HCT116 (cell line): ENCODE data around the gene AP2A1. TPM values are rescaled to one million over a fixed set of nuclear protein-coding genes. Genes with fewer than 3 reads are reported as not detected.

Source experiments
- ATAC-seq: fragments of 200-7000 bp; cut with Tn5 transposase; 2 replicates; pipeline ENCODE4 v1.9.1; 2020; ENCODE audit warnings: mild to moderate bottlenecking, moderate library complexity
- BruUV-seq: library from RNA; stranded (reverse); fragments of 400-500 nt; replicated peaks from 2 replicates; lab custom pipeline; 2021; lab: Mats Ljungman, UMichigan
- CTCF ChIA-PET: fragments of 300-600 bp; sonication (Branson Sonifier 250); formaldehyde crosslinking; loops from one replicate; lab custom pipeline; 2021; ENCODE audit warnings: antibody characterized with exemption; lab: Charles Lee
- POLR2A ChIA-PET: fragments of 300-600, 350-600 bp; sonication (Branson Sonifier 250); formaldehyde crosslinking; loops from one replicate; lab custom pipeline; 2021; ENCODE audit warnings: antibody characterized with exemption; lab: Charles Lee
- RAD21 ChIA-PET, 2 experiments: fragments of 300-600 bp; sonication (Branson Sonifier 250); formaldehyde crosslinking; loops; one replicate each; lab custom pipeline; 2023; ENCODE audit warnings: low total read pairs in 2 of 2; ENCODE audit not compliant: uncharacterized antibody in 2 of 2, unreplicated experiment in 2 of 2, low non-redundant PET in 1 of 2; lab: Charles Lee
- DNase-seq: peaks from one replicate; pipeline ENCODE4 v3.0.0-alpha.2; 2010; ENCODE audit warnings: low read depth, low spot score
- H2AFZ ChIP-seq: fragments of 200-600 bp; shearing (Covaris generic), sonication (generic); 2 replicates; pipeline ENCODE4 v1.6.1; 2017; ENCODE audit warnings: low read depth, mixed run types, mixed read lengths, antibody characterized with exemption, low read length; ENCODE audit not compliant: poor library complexity, severe bottlenecking
- H3K27ac ChIP-seq: 2 replicates; pipeline ENCODE4 v1.5.1; 2012; ENCODE audit warnings: low read depth, low read length
- H3K27me3 ChIP-seq: fragments of 200-600 bp; sonication (generic); 2 replicates; pipeline ENCODE4 v1.6.1; 2016; ENCODE audit warnings: mixed run types, low read length, mixed read lengths; ENCODE audit not compliant: insufficient read depth
- H3K36me3 ChIP-seq, 2 experiments: fragments of 200-500 bp in 1 of 2; fragments of 200-600 bp in 1 of 2; sonication (Bioruptor generic) in 1 of 2; sonication (generic) in 1 of 2; 2 replicates each; pipeline versions ENCODE4 v1.5.1 to v1.6.1; 2014 to 2016; ENCODE audit warnings: low read length in 2 of 2, inconsistent platforms in 1 of 2, mixed read lengths in 1 of 2, mixed run types in 1 of 2; ENCODE audit not compliant: insufficient read depth in 2 of 2, control insufficient read depth in 1 of 2
- H3K4me1 ChIP-seq, 2 experiments: fragments of 200-600 bp in 1 of 2; sonication (generic) in 1 of 2; 2 replicates each; pipeline versions ENCODE4 v1.5.1 to v1.6.1; 2012 to 2017; ENCODE audit warnings: low read length in 2 of 2, inconsistent platforms in 1 of 2, mild to moderate bottlenecking in 1 of 2, mixed read lengths in 1 of 2, mixed run types in 1 of 2, moderate library complexity in 1 of 2; ENCODE audit not compliant: insufficient read depth in 2 of 2, control insufficient read depth in 1 of 2
- H3K4me2 ChIP-seq: fragments of 200-600 bp; sonication (generic); 2 replicates; pipeline ENCODE4 v1.6.1; 2017; ENCODE audit warnings: mixed run types, low read length, mixed read lengths
- H3K4me3 ChIP-seq, 2 experiments: fragments of 200-600 bp in 1 of 2; sonication (generic) in 1 of 2; replicated peaks in 1 of 2; 2 replicates each; pipeline ENCODE4 v1.5.1; 2011 to 2016; ENCODE audit warnings: low read length in 2 of 2, control low read depth in 1 of 2, low read depth in 1 of 2, mild to moderate bottlenecking in 1 of 2, mixed read lengths in 1 of 2, mixed run types in 1 of 2
- H3K79me2 ChIP-seq: fragments of 200-600 bp; sonication (generic); 2 replicates; pipeline ENCODE4 v1.6.1; 2017; ENCODE audit warnings: mild to moderate bottlenecking, mixed run types, low read length, moderate library complexity, mixed read lengths; ENCODE audit not compliant: insufficient read depth
- H3K9ac ChIP-seq: fragments of 200-600 bp; sonication (generic); 2 replicates; pipeline ENCODE4 v1.6.1; 2016; ENCODE audit warnings: low read length, mixed read lengths
- H3K9me2 ChIP-seq: fragments of 200-600 bp; sonication (generic), shearing (Covaris generic); 2 replicates; pipeline ENCODE4 v1.6.1; 2017; ENCODE audit warnings: mixed run types, mild to moderate bottlenecking, moderate library complexity; ENCODE audit not compliant: insufficient read depth
- H3K9me3 ChIP-seq, 2 experiments: fragments of 200-500 bp in 1 of 2; fragments of 200-600 bp in 1 of 2; sonication (Bioruptor generic) in 1 of 2; sonication (generic) in 1 of 2; 2 replicates each; pipeline ENCODE4 v1.6.1; 2014 to 2017; ENCODE audit warnings: low read length in 2 of 2, mixed read lengths in 2 of 2, inconsistent platforms in 1 of 2, low read depth in 1 of 2, mild to moderate bottlenecking in 1 of 2, mixed run types in 1 of 2, moderate library complexity in 1 of 2; ENCODE audit not compliant: control insufficient read depth in 1 of 2, insufficient read depth in 1 of 2
- H4K20me1 ChIP-seq: fragments of 200-600 bp; sonication (generic), shearing (Covaris generic); 2 replicates; pipeline ENCODE4 v1.6.1; 2017; ENCODE audit warnings: mixed run types, mild to moderate bottlenecking, moderate library complexity; ENCODE audit not compliant: insufficient read depth
- EGR1 ChIP-seq: IDR thresholded peaks from 2 replicates; pipeline ENCODE4 v1.6.1; 2012; ENCODE audit warnings: low read depth
- ELF1 ChIP-seq: IDR thresholded peaks from 2 replicates; pipeline ENCODE4 v1.6.1; 2012; ENCODE audit warnings: low read depth, borderline replicate concordance
- EZH2phosphoT487 ChIP-seq: fragments of 200-600 bp; IDR thresholded peaks from 2 replicates; pipeline ENCODE4 v1.6.1; 2018; ENCODE audit warnings: antibody characterized with exemption, borderline replicate concordance
- FOSL1 ChIP-seq: IDR thresholded peaks from 2 replicates; pipeline ENCODE4 v1.6.1; 2012; ENCODE audit warnings: low read depth
- POLR2A ChIP-seq: IDR thresholded peaks from 2 replicates; pipeline ENCODE4 v1.7.0; 2011; ENCODE audit warnings: borderline replicate concordance; ENCODE audit not compliant: insufficient read depth, insufficient read length; ENCODE audit errors: extremely low read depth
- POLR2AphosphoS5 ChIP-seq: IDR thresholded peaks from 2 replicates; pipeline ENCODE4 v1.6.1; 2011; ENCODE audit warnings: mild to moderate bottlenecking, low read depth, low read length, moderate library complexity
- SRF ChIP-seq: IDR thresholded peaks from 2 replicates; pipeline ENCODE4 v1.6.1; 2012; ENCODE audit warnings: low read depth
- TCF7L2 ChIP-seq: IDR thresholded peaks from 2 replicates; pipeline ENCODE4 v1.7.0; 2011; ENCODE audit warnings: borderline replicate concordance, inconsistent platforms; ENCODE audit not compliant: insufficient read depth, insufficient read length; ENCODE audit errors: extremely low read depth
- YY1 ChIP-seq: IDR thresholded peaks from 2 replicates; pipeline ENCODE4 v1.6.1; 2011; ENCODE audit warnings: low read length, low read depth, moderate library complexity, mild to moderate bottlenecking; ENCODE audit not compliant: insufficient replicate concordance; ENCODE audit errors: extremely low read depth
- ZFX ChIP-seq: fragments of 450-650 bp; IDR thresholded peaks from 2 replicates; pipeline ENCODE4 v1.6.1; 2017
- intact Hi-C: fragments of 100-400 bp; cut with micrococcal nuclease; formaldehyde crosslinking; loops from 2 replicates; pipeline ENCODE4 v1.10.0; 2022
- total RNA-seq: library from RNA; stranded (reverse); gene quantifications from one replicate; pipeline ENCODE4 v1.2.1, GENCODE V29; 2021; ENCODE audit not compliant: unreplicated experiment
- TF ChIP-seq, protein P1 (sequence below): IDR thresholded peaks from 2 replicates; pipeline ENCODE4 v1.6.1; 2012
- TF ChIP-seq, protein P2 (sequence below): IDR thresholded peaks from 2 replicates; pipeline ENCODE4 v1.6.1; 2011; ENCODE audit warnings: mild to moderate bottlenecking, low read length, moderate library complexity; ENCODE audit not compliant: insufficient replicate concordance; ENCODE audit errors: extremely low read depth
- TF ChIP-seq, protein P3 (sequence below), 3 experiments: fragments of 200-600 bp in 1 of 3; sonication (generic) in 1 of 3; IDR thresholded peaks in 2 of 3; conservative IDR thresholded peaks in 1 of 3; 2 replicates each; pipeline ENCODE4 v1.5.1; 2012 to 2017; ENCODE audit warnings: low read depth in 2 of 3, low read length in 2 of 3, antibody characterized with exemption in 1 of 3, borderline replicate concordance in 1 of 3, control low read depth in 1 of 3, mild to moderate bottlenecking in 1 of 3, mixed read lengths in 1 of 3, mixed run types in 1 of 3, moderate library complexity in 1 of 3; ENCODE audit not compliant: insufficient read depth in 1 of 3

AP2A1 gene
- total RNA-seq, 1 experiment from 2014 or later: 102 TPM

DNA sequence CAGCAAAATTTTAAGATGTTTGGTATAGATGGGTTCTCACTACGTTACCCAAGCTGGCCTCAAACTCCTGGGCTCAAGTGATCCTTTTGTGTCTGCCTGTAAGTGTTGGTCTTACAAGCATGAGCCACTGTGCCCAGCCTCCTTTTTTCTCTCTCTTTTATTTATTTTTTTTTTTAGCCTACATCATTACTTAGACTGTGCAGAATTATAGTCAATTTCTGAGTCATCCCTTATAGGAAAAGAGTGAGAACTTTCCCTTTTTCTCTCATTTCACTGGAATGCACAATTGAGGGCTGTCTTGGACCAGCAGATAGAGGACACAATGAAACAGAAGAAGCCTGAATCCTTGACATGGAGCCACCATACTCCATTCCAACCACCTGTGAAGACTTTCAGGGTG is 17.0 kb upstream of the AP2A1 start:
- ChIA-PET POLR2A (no interaction called here), RAD21 (no interaction called here), CTCF (no interaction called here)
- no TSS peak for BruUV-seq
- H3K4me3 ChIP-seq: no peak overlapping the region
- no peak overlapping the region for H3K4me2 ChIP-seq
- DNase-seq (no peak), ATAC-seq (no peak)
- intact Hi-C loops: no loop called here
- H3K79me2 ChIP-seq: no peaks in the 10 kb centered on the region
- no peaks in the 10 kb centered on the region for H3K27me3 ChIP-seq
- H4K20me1 ChIP-seq: no peaks in the 10 kb centered on the region
- H2AFZ ChIP-seq: no peak overlapping the region
- TF ChIP-seq EGR1: no peak
- H3K9ac ChIP-seq: no peak overlapping the region
- H3K36me3 ChIP-seq: no peaks in the 10 kb centered on the region
- peaks cover 4 to 18% of the 10 kb centered on the region in 2 experiments; a peak in 3 of 4 replicates for H3K4me1 ChIP-seq
- no peaks in the 10 kb centered on the region for H3K9me2 ChIP-seq
- peaks cover 0 to under 1% of the 10 kb centered on the region in 2 experiments; a peak in 1 of 4 replicates for H3K9me3 ChIP-seq
- H3K27ac ChIP-seq: no peak overlapping the region

DNA sequence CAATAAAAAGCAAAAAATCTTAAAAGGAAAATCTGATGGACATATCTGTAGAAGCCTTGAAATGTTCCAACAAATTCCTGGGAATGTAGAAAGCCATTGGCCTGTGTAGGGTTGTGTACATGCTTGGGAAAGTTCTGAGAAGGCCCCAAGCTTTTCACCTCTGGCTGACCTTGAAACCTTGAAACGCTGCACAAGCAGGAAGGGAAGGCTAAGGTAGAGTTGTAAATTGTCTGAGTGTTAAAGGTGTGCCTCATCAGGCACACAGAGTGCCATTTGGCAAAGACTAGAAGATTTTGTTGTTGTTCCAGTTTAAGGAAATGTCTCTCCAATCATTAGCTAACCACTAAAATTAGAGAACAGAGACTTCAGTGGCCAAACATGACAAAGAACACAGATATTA is 14.1 kb upstream of the AP2A1 start:
- intact Hi-C loops: no loop called here
- CTCF ChIA-PET: no interaction called here

More for the DNA sequence above, 14.1 kb upstream of the AP2A1 start:
- Histone ChIP-seq H3K36me3 (no peaks in the 10 kb centered on the region), H3K4me2 (no peak overlapping the region), H2AFZ (no peak overlapping the region), H3K4me3 (no peak overlapping the region), H3K4me1 (peaks cover 0 to 4% of the 10 kb centered on the region in 2 experiments; a peak in 1 of 4 replicates), H3K9me3 (peaks cover 6 to 11% of the 10 kb centered on the region in 2 experiments; a peak in 2 of 4 replicates), H3K79me2 (no peaks in the 10 kb centered on the region), H3K9me2 (no peaks in the 10 kb centered on the region), H4K20me1 (no peaks in the 10 kb centered on the region), H3K27me3 (no peaks in the 10 kb centered on the region), H3K9ac (no peak overlapping the region), H3K27ac (no peak overlapping the region)
- no TSS peak for BruUV-seq
- no peak for ATAC-seq
- ChIA-PET POLR2A (interaction anchor here (0.7 kb wide), 1 partner anchor 117 kb away, joined by 3 read pairs; no protein-coding TSS in a partner anchor), RAD21 (no interaction called here)
- TF ChIP-seq TCF7L2 (no peak), EGR1 (no peak), POLR2AphosphoS5 (no peak), YY1 (no peak), POLR2A (no peak), ZFX (no peak), EZH2phosphoT487 (no peak), ELF1 (no peak), FOSL1 (no peak), SRF (no peak)
- TF ChIP-seq, protein P1, sequence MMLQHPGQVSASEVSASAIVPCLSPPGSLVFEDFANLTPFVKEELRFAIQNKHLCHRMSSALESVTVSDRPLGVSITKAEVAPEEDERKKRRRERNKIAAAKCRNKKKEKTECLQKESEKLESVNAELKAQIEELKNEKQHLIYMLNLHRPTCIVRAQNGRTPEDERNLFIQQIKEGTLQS: no peak
- TF ChIP-seq, protein P2, sequence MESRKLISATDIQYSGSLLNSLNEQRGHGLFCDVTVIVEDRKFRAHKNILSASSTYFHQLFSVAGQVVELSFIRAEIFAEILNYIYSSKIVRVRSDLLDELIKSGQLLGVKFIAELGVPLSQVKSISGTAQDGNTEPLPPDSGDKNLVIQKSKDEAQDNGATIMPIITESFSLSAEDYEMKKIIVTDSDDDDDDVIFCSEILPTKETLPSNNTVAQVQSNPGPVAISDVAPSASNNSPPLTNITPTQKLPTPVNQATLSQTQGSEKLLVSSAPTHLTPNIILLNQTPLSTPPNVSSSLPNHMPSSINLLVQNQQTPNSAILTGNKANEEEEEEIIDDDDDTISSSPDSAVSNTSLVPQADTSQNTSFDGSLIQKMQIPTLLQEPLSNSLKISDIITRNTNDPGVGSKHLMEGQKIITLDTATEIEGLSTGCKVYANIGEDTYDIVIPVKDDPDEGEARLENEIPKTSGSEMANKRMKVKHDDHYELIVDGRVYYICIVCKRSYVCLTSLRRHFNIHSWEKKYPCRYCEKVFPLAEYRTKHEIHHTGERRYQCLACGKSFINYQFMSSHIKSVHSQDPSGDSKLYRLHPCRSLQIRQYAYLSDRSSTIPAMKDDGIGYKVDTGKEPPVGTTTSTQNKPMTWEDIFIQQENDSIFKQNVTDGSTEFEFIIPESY: no peak
- TF ChIP-seq, protein P3, sequence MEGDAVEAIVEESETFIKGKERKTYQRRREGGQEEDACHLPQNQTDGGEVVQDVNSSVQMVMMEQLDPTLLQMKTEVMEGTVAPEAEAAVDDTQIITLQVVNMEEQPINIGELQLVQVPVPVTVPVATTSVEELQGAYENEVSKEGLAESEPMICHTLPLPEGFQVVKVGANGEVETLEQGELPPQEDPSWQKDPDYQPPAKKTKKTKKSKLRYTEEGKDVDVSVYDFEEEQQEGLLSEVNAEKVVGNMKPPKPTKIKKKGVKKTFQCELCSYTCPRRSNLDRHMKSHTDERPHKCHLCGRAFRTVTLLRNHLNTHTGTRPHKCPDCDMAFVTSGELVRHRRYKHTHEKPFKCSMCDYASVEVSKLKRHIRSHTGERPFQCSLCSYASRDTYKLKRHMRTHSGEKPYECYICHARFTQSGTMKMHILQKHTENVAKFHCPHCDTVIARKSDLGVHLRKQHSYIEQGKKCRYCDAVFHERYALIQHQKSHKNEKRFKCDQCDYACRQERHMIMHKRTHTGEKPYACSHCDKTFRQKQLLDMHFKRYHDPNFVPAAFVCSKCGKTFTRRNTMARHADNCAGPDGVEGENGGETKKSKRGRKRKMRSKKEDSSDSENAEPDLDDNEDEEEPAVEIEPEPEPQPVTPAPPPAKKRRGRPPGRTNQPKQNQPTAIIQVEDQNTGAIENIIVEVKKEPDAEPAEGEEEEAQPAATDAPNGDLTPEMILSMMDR (IDR thresholded peaks at IDR 0.05 in 2 of 3, conservative IDR thresholded peaks at IDR 0.05 in 1 of 3; ENCODE audit: borderline replicate concordance in 1 of 3, insufficient read depth in 1 of 3, low read depth in 2 of 3, low read length in 2 of 3): no peak
- no peak for DNase-seq
